NB4 (cell line): ENCODE measurements around the gene NOL8.

Experiments
- DNase-seq: peaks from one replicate; pipeline ENCODE4 v3.0.0; 2010; ENCODE audit warnings: low read depth
- H3K4me3 ChIP-seq: one replicate; pipeline ENCODE4 v1.5.1; 2011; ENCODE audit warnings: mild to moderate bottlenecking, low read depth, low read length, moderate library complexity
- MYC ChIP-seq: IDR thresholded peaks from 2 replicates; pipeline ENCODE4 v1.6.1; 2011; ENCODE audit warnings: low read depth, low read length
- POLR2A ChIP-seq: IDR thresholded peaks from 2 replicates; pipeline ENCODE4 v1.6.1; 2011; ENCODE audit warnings: mild to moderate bottlenecking; ENCODE audit not compliant: insufficient read length; ENCODE audit errors: extremely low read depth
- TF ChIP-seq, protein P1 (sequence below): IDR thresholded peaks from 2 replicates; pipeline ENCODE4 v1.6.1; 2011; ENCODE audit warnings: low read depth, low read length
- TF ChIP-seq, protein P2 (sequence below): IDR thresholded peaks from one replicate; pipeline ENCODE4 v1.5.1; 2012; ENCODE audit warnings: low read depth, low read length

NOL8 gene

DNA sequence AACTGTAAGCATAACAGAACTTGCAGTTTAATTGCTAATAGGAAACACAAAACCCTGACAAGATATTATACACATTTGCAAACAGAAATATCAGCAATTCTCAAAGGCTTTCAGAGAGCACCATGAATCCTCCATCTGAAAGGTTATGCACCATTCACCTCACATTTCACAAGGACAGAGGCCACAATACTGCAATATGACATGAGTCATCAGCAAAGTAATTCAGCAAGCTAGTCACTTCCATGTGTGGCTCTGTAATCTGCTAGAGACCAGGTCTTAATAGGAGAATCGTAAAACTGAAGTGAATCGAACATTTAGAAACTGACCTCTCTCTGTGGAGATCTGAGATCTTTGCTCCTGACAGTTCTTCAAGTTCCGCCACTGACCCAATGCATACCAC is 60.0 kb downstream of the NOL8 start:
- TF ChIP-seq, protein P1, sequence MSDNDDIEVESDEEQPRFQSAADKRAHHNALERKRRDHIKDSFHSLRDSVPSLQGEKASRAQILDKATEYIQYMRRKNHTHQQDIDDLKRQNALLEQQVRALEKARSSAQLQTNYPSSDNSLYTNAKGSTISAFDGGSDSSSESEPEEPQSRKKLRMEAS: 0 out of 2 replicates have a peak, but pooled peaks have one; percentile 6
- TF ChIP-seq POLR2A (no peak), MYC (no peak)
- TF ChIP-seq, protein P2, sequence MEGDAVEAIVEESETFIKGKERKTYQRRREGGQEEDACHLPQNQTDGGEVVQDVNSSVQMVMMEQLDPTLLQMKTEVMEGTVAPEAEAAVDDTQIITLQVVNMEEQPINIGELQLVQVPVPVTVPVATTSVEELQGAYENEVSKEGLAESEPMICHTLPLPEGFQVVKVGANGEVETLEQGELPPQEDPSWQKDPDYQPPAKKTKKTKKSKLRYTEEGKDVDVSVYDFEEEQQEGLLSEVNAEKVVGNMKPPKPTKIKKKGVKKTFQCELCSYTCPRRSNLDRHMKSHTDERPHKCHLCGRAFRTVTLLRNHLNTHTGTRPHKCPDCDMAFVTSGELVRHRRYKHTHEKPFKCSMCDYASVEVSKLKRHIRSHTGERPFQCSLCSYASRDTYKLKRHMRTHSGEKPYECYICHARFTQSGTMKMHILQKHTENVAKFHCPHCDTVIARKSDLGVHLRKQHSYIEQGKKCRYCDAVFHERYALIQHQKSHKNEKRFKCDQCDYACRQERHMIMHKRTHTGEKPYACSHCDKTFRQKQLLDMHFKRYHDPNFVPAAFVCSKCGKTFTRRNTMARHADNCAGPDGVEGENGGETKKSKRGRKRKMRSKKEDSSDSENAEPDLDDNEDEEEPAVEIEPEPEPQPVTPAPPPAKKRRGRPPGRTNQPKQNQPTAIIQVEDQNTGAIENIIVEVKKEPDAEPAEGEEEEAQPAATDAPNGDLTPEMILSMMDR: no peak
- no peak overlapping the region for H3K4me3 ChIP-seq
- DNase-seq: peak; percentile 64

DNA sequence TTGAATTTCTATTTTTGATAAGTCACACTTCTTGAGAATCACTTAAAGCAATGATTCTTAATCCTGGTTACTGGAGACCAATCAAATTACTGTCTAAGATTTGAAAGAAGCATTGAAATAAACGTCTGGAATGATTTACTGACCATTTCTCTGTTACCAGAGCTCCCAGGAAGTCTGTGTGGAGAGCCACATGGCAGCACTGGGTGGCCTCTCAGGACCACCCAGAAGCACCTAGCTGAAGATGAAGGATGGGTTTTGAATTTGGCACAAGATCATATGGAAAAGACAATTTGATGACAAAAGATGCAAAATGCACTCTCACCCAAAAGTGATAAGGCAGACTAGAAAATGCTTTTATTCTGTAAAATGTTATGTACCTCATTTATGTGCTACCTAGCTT is 62.0 kb downstream of the NOL8 start:
- TF ChIP-seq, protein P2: no peak
- TF ChIP-seq, protein P1: no peak
- TF ChIP-seq MYC: no peak
- no peak for DNase-seq
- H3K4me3 ChIP-seq: no peak overlapping the region

DNA sequence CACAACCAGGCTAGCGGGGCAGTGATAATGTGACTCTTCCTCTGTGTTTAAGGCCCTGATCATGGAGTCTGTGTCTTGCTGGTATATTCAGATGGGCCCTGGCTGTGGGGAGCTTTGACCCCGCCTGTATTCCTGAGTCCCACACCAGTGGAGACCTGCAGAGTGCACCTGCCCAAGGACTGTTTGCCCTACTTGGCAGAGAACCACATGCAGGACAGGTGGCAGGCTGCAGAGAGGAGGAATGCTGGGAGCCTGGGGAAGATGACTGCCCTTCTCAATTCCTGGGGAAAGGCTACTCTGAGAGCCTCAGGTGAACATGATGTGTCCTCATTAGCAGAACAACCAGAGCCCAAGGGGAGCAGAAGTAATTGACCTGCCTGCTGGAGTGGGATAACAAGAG is 67.8 kb downstream of the NOL8 start:
- no peak overlapping the region for H3K4me3 ChIP-seq
- DNase-seq: no peak
- no peak for TF ChIP-seq POLR2A
- TF ChIP-seq, protein P2: no peak
- TF ChIP-seq, protein P1: no peak
- no peak for TF ChIP-seq MYC

DNA sequence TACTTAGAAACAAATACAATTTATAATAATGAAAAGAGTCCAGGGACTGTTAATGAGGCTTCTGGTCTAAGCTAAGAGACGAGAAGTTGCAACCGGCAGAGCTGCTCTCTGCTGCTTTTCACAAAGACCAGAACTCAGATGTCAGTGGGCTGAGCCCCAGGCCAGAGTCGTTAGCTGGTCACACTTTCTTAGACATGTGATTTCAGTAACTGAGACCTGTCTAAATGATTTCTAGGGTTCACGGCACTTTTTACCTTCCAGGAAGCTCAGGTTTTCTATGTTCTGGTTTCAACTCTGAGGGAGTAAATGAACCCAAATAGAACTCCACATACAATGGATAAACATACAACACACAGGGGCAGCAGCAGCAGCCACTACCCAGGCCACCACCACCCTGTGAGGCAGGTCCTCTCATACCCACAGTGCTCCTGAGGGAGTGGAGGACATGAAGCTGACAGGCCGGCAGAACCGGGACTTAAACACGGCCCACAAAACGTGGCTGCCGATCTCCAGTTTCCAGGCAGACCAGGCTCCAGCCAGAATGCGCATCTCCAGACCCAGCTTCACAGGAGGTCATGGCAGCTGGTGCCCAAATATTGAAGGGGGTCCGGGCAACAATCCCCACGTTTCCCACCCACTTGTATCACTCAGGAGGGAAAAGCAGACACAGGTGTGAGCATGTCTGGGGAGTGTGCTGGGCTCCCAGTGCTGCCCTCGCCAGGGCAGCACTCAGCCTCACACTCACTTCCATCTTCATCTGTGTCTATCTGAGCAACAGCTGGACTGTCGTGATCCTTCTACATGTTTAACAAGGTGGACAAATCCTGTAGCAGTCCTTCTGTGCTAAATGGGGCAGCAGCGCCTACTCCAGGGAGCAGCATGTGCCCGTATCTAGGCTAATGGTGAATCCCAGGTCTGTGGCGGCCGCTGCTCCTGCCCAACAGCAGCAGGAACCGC is 70.5 kb downstream of the NOL8 start:
- no peak for DNase-seq
- TF ChIP-seq POLR2A (no peak), MYC (no peak)
- TF ChIP-seq, protein P1: no peak
- TF ChIP-seq, protein P2: no peak
- H3K4me3 ChIP-seq: no peak overlapping the region

DNA sequence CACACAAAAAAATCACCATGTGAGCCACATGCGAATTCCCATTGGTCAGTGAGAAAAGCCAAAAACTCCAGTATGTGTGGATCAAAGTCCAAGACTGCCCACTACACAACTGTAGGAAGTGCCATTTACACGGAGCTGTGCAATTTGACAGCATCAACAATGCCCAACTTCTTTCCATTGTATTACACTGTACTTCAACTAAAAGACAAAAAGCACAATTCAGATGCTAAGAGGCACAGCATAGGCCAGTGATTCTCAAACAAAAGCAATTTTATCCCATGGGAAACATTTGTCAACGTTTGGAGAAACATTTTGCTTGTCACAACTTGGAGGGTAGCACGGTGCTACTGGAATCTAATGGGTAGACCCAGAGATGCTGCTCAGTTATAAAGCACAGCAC is 71.5 kb downstream of the NOL8 start:
- H3K4me3 ChIP-seq: no peak overlapping the region
- TF ChIP-seq MYC (no peak), POLR2A (no peak)
- TF ChIP-seq, protein P2: no peak
- TF ChIP-seq, protein P1: no peak
- DNase-seq: no peak
